ENCODE results near the gene HS3ST6. TPM values are rescaled to one million over a fixed set of nuclear protein-coding genes. Genes with fewer than 3 reads are reported as not detected.

Gene HS3ST6
- total RNA-seq, 3 donors from 2014 or later (not counting 1 experiment from before 2014, with no cell fraction given), result not detected

GRCh38 chr16:1961651-1962067 lies 43.4 kb upstream of the HS3ST6 start:
- no peaks in the 10 kb centered on the region for H3K9me3 ChIP-seq (ENCODE audit: control insufficient read depth, insufficient read depth, low read length)
- ATAC-seq, result no peak
- H3K4me3 Mint-ChIP-seq, result no peak overlapping the region
- peaks cover 41% of the 10 kb centered on the region in 2 donors for H3K4me1 Mint-ChIP-seq
- 71% methylated on average over 3 of the region's 6 CpGs for WGBS (ENCODE audit: insufficient coverage)
- DNase-seq, result peak in 1 of 2 donors; percentile 42
- no peaks in the 10 kb centered on the region for H3K36me3 Mint-ChIP-seq
- no peaks in the 10 kb centered on the region for H3K9me3 Mint-ChIP-seq
- H3K27ac Mint-ChIP-seq, result no peak overlapping the region
- H3K4me3 ChIP-seq (ENCODE audit: low read length), result no peak overlapping the region
- TF ChIP-seq CTCF (IDR thresholded peaks at IDR 0.05), result no peak
- H3K27me3 ChIP-seq (ENCODE audit: control insufficient read depth, insufficient read depth, low read length), result no peaks in the 10 kb centered on the region
- H3K36me3 ChIP-seq (ENCODE audit: control insufficient read depth, insufficient read depth, low read length), result peaks cover 20% of the 10 kb centered on the region
- H3K4me1 ChIP-seq (ENCODE audit: control insufficient read depth, insufficient read depth, low read length), result peaks cover 59% of the 10 kb centered on the region
- H3K27me3 Mint-ChIP-seq (ENCODE audit: low read depth in 2 of 2), result no peaks in the 10 kb centered on the region
- no peak overlapping the region for H3K27ac ChIP-seq (ENCODE audit: low read length)
- intact Hi-C loops (cut with micrococcal nuclease), result no loop called here

GRCh38 chr16:1960665-1961630 lies 42.7 kb upstream of the HS3ST6 start:
- H3K36me3 ChIP-seq (ENCODE audit: control insufficient read depth, insufficient read depth, low read length), result peaks cover 20% of the 10 kb centered on the region
- 60% methylated on average over 20 of the region's 20 CpGs for WGBS (ENCODE audit: insufficient coverage)
- H3K4me1 Mint-ChIP-seq, result peaks cover 41% of the 10 kb centered on the region in 2 donors
- H3K9me3 ChIP-seq (ENCODE audit: control insufficient read depth, insufficient read depth, low read length), result no peaks in the 10 kb centered on the region
- H3K27me3 ChIP-seq (ENCODE audit: control insufficient read depth, insufficient read depth, low read length), result no peaks in the 10 kb centered on the region
- intact Hi-C loops (cut with micrococcal nuclease), result no loop called here
- ATAC-seq, result no peak
- peaks cover 58% of the 10 kb centered on the region for H3K4me1 ChIP-seq (ENCODE audit: control insufficient read depth, insufficient read depth, low read length)
- H3K4me3 Mint-ChIP-seq, result peak overlapping the region; percentile 91
- peak overlapping the region; percentile 56 to 85 for H3K27ac Mint-ChIP-seq
- no peak overlapping the region for H3K27ac ChIP-seq (ENCODE audit: low read length)
- no peaks in the 10 kb centered on the region for H3K9me3 Mint-ChIP-seq
- H3K4me3 ChIP-seq (ENCODE audit: low read length), result no peak overlapping the region
- TF ChIP-seq CTCF (IDR thresholded peaks at IDR 0.05), result no peak
- DNase-seq, result peak in 1 of 2 donors; percentile 56
- H3K36me3 Mint-ChIP-seq, result no peaks in the 10 kb centered on the region
- H3K27me3 Mint-ChIP-seq (ENCODE audit: low read depth in 2 of 2), result no peaks in the 10 kb centered on the region

- peaks cover 49% of the 10 kb centered on the region for H3K4me1 ChIP-seq (ENCODE audit: control insufficient read depth, insufficient read depth, low read length)
- H3K9me3 Mint-ChIP-seq, result no peaks in the 10 kb centered on the region
- DNase-seq, result peak; percentile 83 to 96
Observed at GRCh38 chr16:1959269-1960039, 41.2 kb upstream of the HS3ST6 start, which contains the start of gene NDUFB10. TSS of gene NDUFB10 (plus strand) at chr16:1959538. CDS start at chr16:1959625, 87 bp downstream.

More at GRCh38 chr16:1959269-1960039, 41.2 kb upstream of the HS3ST6 start, which contains the start of gene NDUFB10:
- Histone ChIP-seq H3K4me3 (ENCODE audit: low read length) (peak within 1 kb of the TSS; percentile 78), H3K27me3 (ENCODE audit: control insufficient read depth, insufficient read depth, low read length) (no peaks in the 10 kb centered on the region), H3K36me3 (ENCODE audit: control insufficient read depth, insufficient read depth, low read length) (peaks cover 20% of the 10 kb centered on the region), H3K9me3 (ENCODE audit: control insufficient read depth, insufficient read depth, low read length) (no peaks in the 10 kb centered on the region), H3K27ac (ENCODE audit: low read length) (peak within 1 kb of the TSS; percentile 65)
- peaks cover 29 to 31% of the 10 kb centered on the region in 2 donors for H3K4me1 Mint-ChIP-seq
- intact Hi-C loops (cut with micrococcal nuclease), result no loop called here
- peak; percentile 89 to 94 (median 90) for ATAC-seq
- no peaks in the 10 kb centered on the region for H3K36me3 Mint-ChIP-seq
- H3K27ac Mint-ChIP-seq, result peak within 1 kb of the TSS; percentile 56 to 85
- H3K4me3 Mint-ChIP-seq, result peak within 1 kb of the TSS; percentile 91
- WGBS (ENCODE audit: insufficient coverage), result under 1% methylated on average over 79 of the region's 79 CpGs
- TF ChIP-seq CTCF (IDR thresholded peaks at IDR 0.05), result peak; percentile 30
- H3K27me3 Mint-ChIP-seq (ENCODE audit: low read depth in 2 of 2), result no peaks in the 10 kb centered on the region

Data from natural killer cell (primary cell).